22Rv1 (cell line): ENCODE results near the gene KLHL2.

Experiments used
- CTCF ChIP-seq: fragments of 450-650 bp; IDR thresholded peaks from 2 replicates; pipeline ENCODE4 v1.5.1; 2017; ENCODE audit warnings: mild to moderate bottlenecking
- ZFX ChIP-seq: fragments of 450-650 bp; IDR thresholded peaks from 2 replicates; pipeline ENCODE4 v1.6.1; 2017; ENCODE audit warnings: antibody characterized with exemption, borderline replicate concordance

- TF ChIP-seq CTCF (no peak), ZFX (no peak)
These were observed 9.0 kb upstream of the KLHL2 start for GRCh38 chr4:165198329-165198728.
